ENCODE results near the gene HEATR5A.

Gene HEATR5A

GRCh38 chr14:31257244-31257553 is 163.2 kb downstream of the HEATR5A start:
- TF ChIP-seq TAF1 (IDR thresholded peaks at IDR 0.05; ENCODE audit: borderline replicate concordance, insufficient read depth, low read length) (no peak), POLR2AphosphoS5 (IDR thresholded peaks at IDR 0.05; ENCODE audit: low read depth, low read length) (no peak)

- TF ChIP-seq SIN3A (IDR thresholded peaks at IDR 0.05; ENCODE audit: borderline replicate concordance, insufficient read depth, low read length) (no peak), POLR2AphosphoS5 (IDR thresholded peaks at IDR 0.05; ENCODE audit: low read depth, low read length) (no peak), REST (IDR thresholded peaks at IDR 0.05; ENCODE audit: insufficient read depth in 1 of 2, low read depth in 2 of 2, low read length in 2 of 2) (no peak), FOXP2 (optimal IDR thresholded peaks at IDR 0.05; ENCODE audit: borderline replicate concordance, extremely low read depth, extremely low read length, insufficient read depth) (no peak), TAF1 (IDR thresholded peaks at IDR 0.05; ENCODE audit: borderline replicate concordance, insufficient read depth, low read length) (no peak)
Observed at GRCh38 chr14:31256534-31257243, 163.7 kb downstream of the HEATR5A start.

- no peak for TF ChIP-seq REST (IDR thresholded peaks at IDR 0.05; ENCODE audit: insufficient read depth in 1 of 2, low read depth in 2 of 2, low read length in 2 of 2)
- TF ChIP-seq TAF1 (IDR thresholded peaks at IDR 0.05; ENCODE audit: borderline replicate concordance, insufficient read depth, low read length), result no peak
- TF ChIP-seq FOXP2 (optimal IDR thresholded peaks at IDR 0.05; ENCODE audit: borderline replicate concordance, extremely low read depth, extremely low read length, insufficient read depth), result no peak
- TF ChIP-seq SIN3A (IDR thresholded peaks at IDR 0.05; ENCODE audit: borderline replicate concordance, insufficient read depth, low read length), result no peak
- no peak for TF ChIP-seq POLR2AphosphoS5 (IDR thresholded peaks at IDR 0.05; ENCODE audit: low read depth, low read length)
Observed at GRCh38 chr14:31255286-31255685, 165.1 kb downstream of the HEATR5A start.

DNA sequence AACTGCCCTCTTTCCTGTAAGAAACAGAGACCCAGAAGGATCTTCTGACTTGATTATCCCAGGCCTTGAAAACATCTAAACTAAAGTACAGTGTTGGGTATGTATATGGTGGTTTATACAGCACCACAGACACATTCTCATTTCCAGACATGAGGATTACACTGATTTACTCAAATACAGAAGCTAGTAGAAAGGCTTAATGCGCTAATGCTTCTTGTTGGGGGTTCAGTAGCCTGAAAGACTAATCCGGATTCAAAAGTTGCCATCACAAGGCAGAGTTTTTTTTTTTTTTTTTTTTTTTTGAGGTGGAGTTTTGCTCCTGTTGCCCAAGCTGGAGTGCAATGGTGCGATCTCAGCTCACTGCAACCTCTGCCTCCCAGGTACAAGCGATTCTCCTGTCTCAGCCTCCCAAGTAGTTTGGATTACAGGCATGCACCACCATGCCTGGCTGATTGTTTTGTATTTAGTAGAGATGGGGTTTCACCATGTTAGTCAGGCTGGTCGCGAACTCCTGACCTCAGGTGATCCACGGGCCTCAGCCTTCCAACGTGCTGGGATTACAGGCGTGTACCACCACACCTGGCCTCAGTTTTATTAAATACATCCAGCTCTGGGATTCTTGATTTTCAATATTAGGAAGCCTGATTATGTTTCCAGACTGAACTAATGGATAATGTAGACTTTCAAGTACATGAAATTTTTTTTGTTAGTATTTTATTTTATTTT is 166.4 kb downstream of the HEATR5A start:
- TF ChIP-seq REST (IDR thresholded peaks at IDR 0.05; ENCODE audit: insufficient read depth in 1 of 2, low read depth in 2 of 2, low read length in 2 of 2) (no peak), FOXP2 (optimal IDR thresholded peaks at IDR 0.05; ENCODE audit: borderline replicate concordance, extremely low read depth, extremely low read length, insufficient read depth) (no peak), POLR2AphosphoS5 (IDR thresholded peaks at IDR 0.05; ENCODE audit: low read depth, low read length) (no peak), TAF1 (IDR thresholded peaks at IDR 0.05; ENCODE audit: borderline replicate concordance, insufficient read depth, low read length) (no peak), SIN3A (IDR thresholded peaks at IDR 0.05; ENCODE audit: borderline replicate concordance, insufficient read depth, low read length) (no peak)

DNA sequence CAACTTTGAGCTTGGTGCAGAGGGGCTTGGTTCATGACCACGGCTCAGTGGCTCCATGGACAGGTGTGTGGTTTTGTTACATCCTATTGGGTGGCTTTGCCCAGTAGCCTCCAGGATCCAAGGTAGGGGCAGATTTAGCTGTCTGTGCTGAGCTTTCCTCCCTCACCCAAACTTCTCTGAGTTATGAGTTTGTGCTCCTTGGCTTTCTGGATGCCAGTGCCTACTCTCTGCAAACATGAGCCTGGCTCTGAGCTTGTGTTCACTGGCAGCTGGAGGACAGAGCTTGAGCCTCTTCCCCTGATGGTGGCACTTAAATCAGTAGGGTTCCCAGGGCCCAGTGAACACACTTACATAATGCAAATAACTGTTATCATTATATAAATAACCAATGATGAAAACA is 167.5 kb downstream of the HEATR5A start:
- no peak for TF ChIP-seq REST (IDR thresholded peaks at IDR 0.05; ENCODE audit: insufficient read depth in 1 of 2, low read depth in 2 of 2, low read length in 2 of 2)
- TF ChIP-seq FOXP2 (optimal IDR thresholded peaks at IDR 0.05; ENCODE audit: borderline replicate concordance, extremely low read depth, extremely low read length, insufficient read depth), result no peak
- no peak for TF ChIP-seq TAF1 (IDR thresholded peaks at IDR 0.05; ENCODE audit: borderline replicate concordance, insufficient read depth, low read length)
- TF ChIP-seq POLR2AphosphoS5 (IDR thresholded peaks at IDR 0.05; ENCODE audit: low read depth, low read length), result no peak
- TF ChIP-seq SIN3A (IDR thresholded peaks at IDR 0.05; ENCODE audit: borderline replicate concordance, insufficient read depth, low read length), result no peak
